RWPE1 (cell line): ENCODE measurements around the gene TTLL8.
A peak's percentile ranks its signal among the peaks of the same experiment; 100 is the strongest.

Experiments
- CTCF ChIA-PET: fragments of 350-600 bp; sonication (Branson Sonifier 250); formaldehyde crosslinking; extraction: SDS; loops from one replicate; lab custom pipeline; 2021; lab: Yijun Ruan, JAX
- POLR2A ChIA-PET: fragments of 400-600 bp; formaldehyde crosslinking; extraction: SDS; loops from one replicate; lab custom pipeline; 2020; ENCODE audit warnings: antibody characterized with exemption; ENCODE audit not compliant: low non-redundant PET; lab: Yijun Ruan, JAX
- DNase-seq: peaks from one replicate; pipeline ENCODE4 v3.0.0; 2012; ENCODE audit warnings: low spot score
- H3K27ac ChIP-seq: fragments of 450-650 bp; 2 replicates; pipeline ENCODE4 v1.5.1; 2017
- TF ChIP-seq, protein P1 (sequence below): fragments of 450-650 bp; conservative IDR thresholded peaks from 2 replicates; pipeline ENCODE4 v1.5.1; 2017; ENCODE audit warnings: low read depth, mild to moderate bottlenecking

The TTLL8 gene

DNA sequence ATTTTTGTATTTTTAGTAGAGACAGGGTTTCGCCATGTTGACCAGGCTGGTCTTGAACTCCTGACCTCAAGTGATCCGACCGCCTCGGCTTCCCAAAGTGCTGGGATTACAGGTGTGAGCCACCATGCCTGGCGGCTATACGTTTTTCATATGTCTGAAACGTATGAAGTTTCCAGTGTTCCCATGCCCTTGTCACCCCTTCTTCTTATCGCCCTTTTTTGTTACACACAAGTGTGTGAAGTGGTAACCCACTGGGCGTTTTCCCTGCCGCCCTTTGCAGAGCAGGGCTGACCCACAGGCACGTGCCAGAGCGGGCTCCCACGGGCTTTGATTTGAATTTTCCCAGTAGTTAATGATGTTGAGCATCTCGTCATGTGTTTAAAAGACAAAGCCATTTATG is 80.5 kb downstream of the TTLL8 start:
- ChIA-PET CTCF (no interaction called here), POLR2A (no interaction called here)
- DNase-seq, result no peak
- no peak overlapping the region for H3K27ac ChIP-seq
- TF ChIP-seq, protein P1, sequence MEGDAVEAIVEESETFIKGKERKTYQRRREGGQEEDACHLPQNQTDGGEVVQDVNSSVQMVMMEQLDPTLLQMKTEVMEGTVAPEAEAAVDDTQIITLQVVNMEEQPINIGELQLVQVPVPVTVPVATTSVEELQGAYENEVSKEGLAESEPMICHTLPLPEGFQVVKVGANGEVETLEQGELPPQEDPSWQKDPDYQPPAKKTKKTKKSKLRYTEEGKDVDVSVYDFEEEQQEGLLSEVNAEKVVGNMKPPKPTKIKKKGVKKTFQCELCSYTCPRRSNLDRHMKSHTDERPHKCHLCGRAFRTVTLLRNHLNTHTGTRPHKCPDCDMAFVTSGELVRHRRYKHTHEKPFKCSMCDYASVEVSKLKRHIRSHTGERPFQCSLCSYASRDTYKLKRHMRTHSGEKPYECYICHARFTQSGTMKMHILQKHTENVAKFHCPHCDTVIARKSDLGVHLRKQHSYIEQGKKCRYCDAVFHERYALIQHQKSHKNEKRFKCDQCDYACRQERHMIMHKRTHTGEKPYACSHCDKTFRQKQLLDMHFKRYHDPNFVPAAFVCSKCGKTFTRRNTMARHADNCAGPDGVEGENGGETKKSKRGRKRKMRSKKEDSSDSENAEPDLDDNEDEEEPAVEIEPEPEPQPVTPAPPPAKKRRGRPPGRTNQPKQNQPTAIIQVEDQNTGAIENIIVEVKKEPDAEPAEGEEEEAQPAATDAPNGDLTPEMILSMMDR, result no peak

DNA sequence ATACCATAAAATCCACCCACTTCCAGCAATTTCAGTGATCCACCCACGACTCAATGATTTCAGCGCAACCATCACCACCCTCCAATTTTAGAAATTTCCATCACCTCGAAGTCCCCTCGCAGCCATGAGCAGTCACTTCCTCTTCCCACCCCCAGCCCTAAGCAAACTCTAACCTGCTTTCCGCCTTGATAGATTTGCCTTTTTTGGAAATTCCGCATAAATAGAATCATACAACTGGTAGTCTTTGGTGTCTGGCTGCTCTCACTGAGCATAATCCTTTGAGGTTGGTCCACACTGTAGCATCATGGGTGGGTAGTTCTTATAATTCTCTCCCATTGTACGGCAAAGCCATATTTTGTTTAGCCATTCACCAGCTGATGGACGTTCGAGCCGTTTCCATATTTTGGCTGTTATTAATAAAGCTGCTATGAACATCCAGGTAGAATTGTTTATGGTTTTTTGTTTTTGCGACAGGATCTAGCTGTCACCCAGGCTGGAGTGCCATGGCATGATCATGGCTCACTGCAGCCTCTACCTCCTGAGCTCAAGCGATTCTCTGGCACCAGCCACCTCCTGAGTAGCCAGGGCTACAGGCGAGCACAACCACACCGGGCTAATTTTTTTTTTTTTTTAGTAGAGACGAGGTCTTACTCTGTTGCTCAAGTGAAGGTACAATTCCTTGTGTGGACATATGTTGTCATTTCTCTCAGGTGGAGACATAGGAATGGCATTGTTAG is 81.5 kb downstream of the TTLL8 start:
- H3K27ac ChIP-seq, result peak overlapping the region; percentile 71
- TF ChIP-seq, protein P1, result no peak
- CTCF ChIA-PET, result no interaction called here
- POLR2A ChIA-PET, result no interaction called here
- no peak for DNase-seq

DNA sequence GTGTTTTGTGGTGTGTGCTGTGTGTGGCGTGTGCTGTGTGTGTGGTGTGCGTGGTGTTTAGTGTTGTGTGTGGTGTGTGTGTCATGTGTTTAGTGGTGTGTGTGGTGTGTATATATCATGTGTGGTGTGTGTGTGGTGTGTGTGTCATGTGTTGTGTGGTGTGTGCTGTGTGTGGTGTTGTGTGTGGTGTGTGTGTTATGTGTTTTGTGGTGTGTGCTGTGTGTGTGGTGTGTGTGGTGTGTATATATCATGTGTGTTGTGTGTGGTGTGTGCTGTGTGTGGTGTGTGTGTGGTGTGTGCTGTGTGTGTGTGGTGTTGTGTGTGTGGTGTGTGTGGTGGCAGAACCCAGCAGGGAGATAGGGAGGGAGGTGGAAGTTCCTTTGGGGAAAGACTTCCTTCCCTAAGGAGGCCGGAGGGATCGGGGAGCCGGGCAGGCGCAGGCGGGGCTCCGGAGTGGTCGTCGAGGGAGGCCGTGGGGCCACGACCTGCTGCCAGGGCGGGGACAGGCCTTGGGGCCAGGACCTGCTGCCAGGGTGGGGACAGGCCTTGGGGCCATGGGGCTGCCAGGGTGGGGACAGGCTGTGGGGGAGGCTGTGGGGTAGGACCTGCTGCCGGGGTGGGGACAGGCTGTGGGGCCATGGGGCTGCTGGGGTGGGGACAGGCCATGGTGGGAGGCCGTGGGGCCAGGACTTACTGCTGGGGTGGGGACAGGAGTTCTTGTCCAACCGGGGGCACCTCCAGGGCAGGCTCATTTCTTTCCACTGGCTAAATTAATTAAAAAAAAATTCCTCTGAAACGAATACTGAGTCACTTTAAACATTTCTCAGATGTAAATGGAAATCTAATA is 82.3 kb downstream of the TTLL8 start:
- peak overlapping the region; percentile 71 for H3K27ac ChIP-seq
- CTCF ChIA-PET, result no interaction called here
- TF ChIP-seq, protein P1, result no peak
- POLR2A ChIA-PET, result no interaction called here
- no peak for DNase-seq

DNA sequence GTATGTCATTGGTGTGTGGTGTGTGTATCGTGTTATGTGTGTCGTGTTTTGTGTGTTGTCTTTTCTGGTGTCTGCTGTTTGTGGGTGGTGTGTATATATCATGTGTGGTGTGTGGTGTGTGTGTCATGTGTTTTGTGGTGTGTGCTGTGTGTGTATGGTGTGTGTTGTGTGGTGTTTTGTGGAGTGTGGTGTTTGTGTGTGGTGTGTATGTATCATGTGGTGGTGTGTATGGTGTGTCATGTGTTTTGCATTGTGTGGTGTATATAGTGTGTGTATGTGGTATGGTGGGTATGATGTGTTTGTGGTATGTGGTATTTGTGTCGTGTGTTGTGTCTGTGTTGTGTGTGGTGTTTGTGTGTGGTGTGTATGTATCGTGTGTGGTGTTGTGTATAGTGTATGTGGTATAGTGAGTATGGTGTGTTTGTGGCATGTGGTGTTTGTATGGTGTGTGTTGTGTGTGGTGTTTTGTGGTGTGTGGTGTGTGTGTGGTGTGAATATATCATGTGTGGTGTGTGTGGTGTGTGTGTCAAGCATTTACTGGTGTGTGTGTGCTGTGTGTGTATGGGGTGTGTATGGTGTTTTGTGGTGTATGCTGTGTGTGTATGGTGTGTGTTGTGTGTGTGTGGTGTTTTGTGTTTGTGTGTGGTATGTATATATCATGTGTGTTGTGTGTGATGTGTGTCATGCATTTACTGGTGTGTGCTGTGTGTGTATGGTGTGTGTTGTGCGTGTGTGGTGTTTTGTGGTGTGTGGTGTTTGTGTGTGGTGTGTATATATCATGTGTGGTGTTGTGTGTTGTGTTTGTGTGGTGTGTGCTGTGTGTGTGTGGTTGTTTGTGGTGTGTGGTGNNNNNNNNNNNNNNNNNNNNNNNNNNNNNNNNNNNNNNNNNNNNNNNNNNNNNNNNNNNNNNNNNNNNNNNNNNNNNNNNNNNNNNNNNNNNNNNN is 84.8 kb downstream of the TTLL8 start:
- ChIA-PET POLR2A (no interaction called here), CTCF (no interaction called here)
- TF ChIP-seq, protein P1, result no peak
- DNase-seq, result no peak
- H3K27ac ChIP-seq, result no peak overlapping the region

DNA sequence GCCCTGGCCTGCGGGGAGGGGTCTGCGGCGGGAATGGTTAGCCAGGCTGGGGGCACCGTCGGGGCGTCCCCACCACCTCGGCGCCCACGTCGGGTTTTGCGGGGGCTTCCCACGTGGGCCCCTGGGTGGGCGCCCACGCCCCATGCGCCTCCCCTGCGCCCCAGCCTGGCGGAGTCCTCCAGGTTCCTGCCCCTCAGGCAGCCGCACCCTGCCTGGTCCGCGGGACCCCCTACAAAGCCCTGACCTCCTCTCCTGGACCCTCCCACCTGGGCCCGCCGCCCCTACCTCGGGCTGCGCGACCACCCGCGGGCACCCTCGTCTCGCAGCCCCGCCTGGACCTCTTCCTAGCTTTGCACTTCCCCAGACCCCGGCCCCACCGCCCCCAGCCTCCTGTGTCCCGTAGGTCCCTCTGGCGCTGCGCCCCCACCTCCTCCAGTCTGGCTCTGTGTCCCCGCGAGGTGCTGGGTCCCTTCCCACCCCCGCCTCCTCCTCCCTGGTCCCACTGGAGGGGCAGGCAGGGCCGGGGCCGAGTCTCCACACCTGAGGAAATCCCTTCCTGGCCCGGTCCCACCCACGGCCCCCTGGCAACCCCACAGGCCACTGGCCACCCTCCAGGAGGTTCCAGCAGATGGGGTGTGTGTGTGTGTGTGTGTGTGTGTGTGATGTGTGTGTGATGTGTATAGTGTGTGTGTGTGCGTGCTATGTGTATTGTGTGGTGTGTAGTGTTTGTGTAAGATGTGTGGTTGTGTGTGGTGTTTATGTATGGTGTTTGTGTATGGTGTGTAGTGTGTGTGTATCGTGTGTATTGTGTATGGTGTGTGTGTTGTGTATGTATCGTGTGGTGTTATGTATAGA is 85.7 kb downstream of the TTLL8 start:
- ChIA-PET POLR2A (no interaction called here), CTCF (no interaction called here)

More for the DNA sequence above, 85.7 kb downstream of the TTLL8 start:
- no peak for DNase-seq
- H3K27ac ChIP-seq, result no peak overlapping the region; the same call in 1 of the 2 replicates
- TF ChIP-seq, protein P1, result no peak
